K562 (cell line): Measurements from ENCODE around the gene QARS1. TPM values are rescaled to one million over a fixed set of nuclear protein-coding genes. Genes with fewer than 3 reads are reported as not detected.

Source experiments
- ATAC-seq: fragments of 200-7000 bp; cut with Tn5 transposase; 3 replicates; pipeline ENCODE4 v1.9.1; 2020; ENCODE audit warnings: moderate library complexity
- BruUV-seq: library from RNA; stranded (reverse); fragments of 400-500 nt; replicated peaks from 2 replicates; lab custom pipeline; 2021; lab: Mats Ljungman, UMichigan
- CTCF ChIA-PET: fragments of 300-600 bp; formaldehyde crosslinking; extraction: SDS; loops from one replicate; lab custom pipeline; 2021; ENCODE audit warnings: low intra/inter-chr PET ratio; lab: Yijun Ruan, JAX
- POLR2A ChIA-PET: fragments of 300-600, 350-650 bp; sonication (Branson Sonifier 250); formaldehyde crosslinking; extraction: SDS; loops from one replicate; lab custom pipeline; 2021; ENCODE audit warnings: antibody characterized with exemption, inconsistent platforms; lab: Yijun Ruan, JAX
- DNase-seq, 4 experiments: peaks; one replicate each; pipeline versions ENCODE4 v3.0.0 to v3.0.0-alpha.2; 2011 to 2018; ENCODE audit warnings: low spot score in 3 of 4, mixed read lengths in 3 of 4; ENCODE audit errors: extremely low read depth in 1 of 4
- FAIRE-seq: peaks from 2 replicates; lab custom pipeline; 2011; peaks lifted over from hg19 to GRCh38; lab: Jason Lieb, UNC
- H2AFZ ChIP-seq: 2 replicates; pipeline ENCODE4 v1.6.0; 2011; ENCODE audit warnings: low read depth, low read length, control low read depth, inconsistent platforms
- H3K27ac ChIP-seq: fragments of 200-600 bp; 3 replicates; pipeline ENCODE4 v1.8.0; 2011; ENCODE audit warnings: low read depth, mild to moderate bottlenecking, control low read depth, inconsistent platforms, low read length, moderate library complexity, mixed read lengths; ENCODE audit errors: extremely low read depth
- H3K27me3 ChIP-seq, 2 experiments: fragments of 300-600 bp in 1 of 2; 2 replicates in 1 of 2; 3 replicates in 1 of 2; pipeline versions ENCODE4 v1.6.0 to v1.8.0; 2011; ENCODE audit warnings: inconsistent platforms in 2 of 2, low read length in 2 of 2, mild to moderate bottlenecking in 1 of 2, mixed read lengths in 1 of 2, moderate library complexity in 1 of 2; ENCODE audit not compliant: control insufficient read depth in 2 of 2, insufficient read depth in 2 of 2
- H3K36me3 ChIP-seq: fragments of 300-600 bp; 3 replicates; pipeline ENCODE4 v1.8.0; 2011; ENCODE audit warnings: mild to moderate bottlenecking, low read length, inconsistent platforms; ENCODE audit not compliant: control insufficient read depth, insufficient read depth
- H3K4me1 ChIP-seq, 2 experiments: fragments of 200-600 bp in 1 of 2; replicated peaks in 1 of 2; 2 replicates in 1 of 2; 3 replicates in 1 of 2; pipeline versions ENCODE4 v1.5.1 to v1.8.0; 2011; ENCODE audit warnings: inconsistent platforms in 2 of 2, low read length in 2 of 2, mild to moderate bottlenecking in 1 of 2, mixed read lengths in 1 of 2, moderate library complexity in 1 of 2; ENCODE audit not compliant: control insufficient read depth in 2 of 2, insufficient read depth in 2 of 2
- H3K4me2 ChIP-seq: 2 replicates; pipeline ENCODE4 v1.6.1; 2011; ENCODE audit warnings: low read length, control low read depth, inconsistent platforms, mixed read lengths; ENCODE audit not compliant: insufficient read depth
- H3K4me3 ChIP-seq: fragments of 200-600 bp; sonication (generic), shearing (Covaris generic); 2 replicates; pipeline ENCODE4 v1.5.1; 2016; ENCODE audit warnings: control low read depth, inconsistent platforms
- H3K79me2 ChIP-seq: fragments of 200-600 bp; 3 replicates; pipeline ENCODE4 v1.8.0; 2011; ENCODE audit warnings: low read length, inconsistent platforms; ENCODE audit not compliant: control insufficient read depth, insufficient read depth
- H3K9ac ChIP-seq, 2 experiments: 2 replicates each; pipeline versions ENCODE4 v1.6.0 to v1.6.1; 2011; ENCODE audit warnings: low read depth in 2 of 2, low read length in 2 of 2, control low read depth in 1 of 2, inconsistent platforms in 1 of 2, mild to moderate bottlenecking in 1 of 2, mixed read lengths in 1 of 2; ENCODE audit not compliant: insufficient read depth in 1 of 2
- H3K9me1 ChIP-seq: one replicate; pipeline ENCODE4 v1.6.0; 2011; ENCODE audit warnings: inconsistent platforms, mild to moderate bottlenecking, low read length, moderate library complexity; ENCODE audit not compliant: control insufficient read depth, insufficient read depth
- H3K9me3 ChIP-seq: replicated peaks from 2 replicates; pipeline ENCODE4 v1.5.1; 2011; ENCODE audit warnings: low read depth, low read length, inconsistent platforms; ENCODE audit not compliant: control insufficient read depth, insufficient read depth
- H4K20me1 ChIP-seq: replicated peaks from 2 replicates; pipeline ENCODE4 v1.6.1; 2011; ENCODE audit warnings: low read length, inconsistent platforms, mixed read lengths; ENCODE audit not compliant: control insufficient read depth, insufficient read depth
- BHLHE40 ChIP-seq: IDR thresholded peaks from 2 replicates; pipeline ENCODE4 v1.6.1; 2011; ENCODE audit warnings: low read length, improper control_type of control experiment
- ELF2 ChIP-seq: fragments of 250-450 bp; sonication (Bioruptor Pico); IDR thresholded peaks from 2 replicates; pipeline ENCODE4 v1.5.0; 2021; ENCODE audit warnings: mild to moderate bottlenecking
- EP300 ChIP-seq: IDR thresholded peaks from 2 replicates; pipeline ENCODE4 v1.6.1; 2012; ENCODE audit warnings: low read length, improper control_type of control experiment
- EP400 ChIP-seq: fragments of 450-650 bp; IDR thresholded peaks from 2 replicates; pipeline ENCODE4 v1.6.1; 2017; ENCODE audit warnings: antibody characterized with exemption, mild to moderate bottlenecking, moderate library complexity
- KLF16 ChIP-seq: IDR thresholded peaks from 2 replicates; pipeline ENCODE4 v1.6.1; 2016; ENCODE audit warnings: antibody characterized with exemption
- MGA ChIP-seq: fragments of 450-650 bp; IDR thresholded peaks from 2 replicates; pipeline ENCODE4 v1.6.1; 2016; ENCODE audit warnings: mild to moderate bottlenecking, moderate library complexity
- MTA3 ChIP-seq: fragments of 450-650 bp; formaldehyde crosslinking; IDR thresholded peaks from 2 replicates; pipeline ENCODE4 v1.6.1; 2017; ENCODE audit warnings: mild to moderate bottlenecking, borderline replicate concordance
- SMAD2 ChIP-seq: fragments of 150-350 bp; IDR thresholded peaks from 2 replicates; pipeline ENCODE4 v1.6.1; 2014; ENCODE audit warnings: low read depth, mild to moderate bottlenecking, low read length
- SMARCA5 ChIP-seq: fragments of 450-650 bp; IDR thresholded peaks from 2 replicates; pipeline ENCODE4 v1.6.1; 2016
- ZC3H8 ChIP-seq: fragments of 450-650 bp; IDR thresholded peaks from 2 replicates; pipeline ENCODE4 v1.6.1; 2017
- WGBS: fragments of 100-300 bp; shearing (Covaris generic); methylation state at CpG from one replicate; pipeline ENCODE4 v1.1.6; 2016; ENCODE audit warnings: low coverage, mixed read lengths; ENCODE audit not compliant: insufficient coverage; ENCODE audit errors: missing lambda C conversion rate; 5-methylcytosine and 5-hydroxymethylcytosine counted together
- in situ Hi-C: fragments of 300-500 bp; cut with MboI; formaldehyde crosslinking; loops from 4 replicates; pipeline ENCODE4 v1.15.0; 2018; ENCODE audit warnings: inconsistent platforms, mixed read lengths
- intact Hi-C: fragments of 100-400 bp; cut with micrococcal nuclease; formaldehyde crosslinking; loops from 2 replicates; pipeline ENCODE4 v1.14.2; 2022
- polyA plus RNA-seq, 8 experiments: library from polyadenylated mRNA; depleted of rRNA in 4 of 8; stranded (reverse) in 5 of 8; unstranded in 3 of 8; fragments of >200 nt; fragmentation: Nextera tagmentation in 2 of 8; fragmentation: Illumina TruSeq in 1 of 8; extraction: Ambion mirVana in 2 of 8; extraction: Trizol in 1 of 8; gene quantifications; 2 replicates each; pipeline versions ENCODE4 v1.2.1 to v1.2.3, GENCODE V29; 2011 to 2014; ENCODE audit warnings: inconsistent platforms in 1 of 8, missing spikeins in 1 of 8
- total RNA-seq, 7 experiments: library from RNA; depleted of rRNA in 6 of 7; stranded (reverse); fragments of >200 nt in 6 of 7; fragmentation: Illumina TruSeq in 2 of 7; extraction: Trizol in 2 of 7; gene quantifications; 2 replicates each; pipeline versions ENCODE4 v1.2.1 to v1.2.3, GENCODE V29; 2011 to 2021; ENCODE audit warnings: low replicate concordance in 1 of 7

The QARS1 gene
- total and polyA plus RNA-seq, 9 of the 15 experiments (the other 6 are each of a cell fraction or from before 2014, with no cell fraction given): 148 to 310 (median 273) TPM

GRCh38 chr3:49110780-49111179 is 6.2 kb upstream of the QARS1 start:
- CTCF ChIA-PET: no interaction called here
- peaks cover 82% of the 10 kb centered on the region; the same call in 2 of the 3 replicates for H3K36me3 ChIP-seq
- no TSS peak for BruUV-seq

More at GRCh38 chr3:49110780-49111179, 6.2 kb upstream of the QARS1 start:
- no peak overlapping the region for H3K4me2 ChIP-seq
- no peaks in the 10 kb centered on the region for H3K9me3 ChIP-seq
- POLR2A ChIA-PET: interaction anchor here (1.1 kb wide), 1 partner anchor 15 kb away, joined by 3 read pairs; no protein-coding TSS in a partner anchor
- TF ChIP-seq MTA3 (no peak), SMAD2 (no peak), ZC3H8 (no peak), BHLHE40 (no peak), ELF2 (CRISPR knock-in tag) (no peak), SMARCA5 (no peak), MGA (no peak), EP300 (no peak), EP400 (no peak), KLF16 (no peak)
- TF ChIP-seq, all 486 proteins: peak for 0
- H3K27me3 ChIP-seq: no peaks in the 10 kb centered on the region
- H3K4me3 ChIP-seq: no peak overlapping the region
- intact Hi-C loops (no loop called here), in situ Hi-C loops (no loop called here)
- H3K4me1 ChIP-seq: peaks cover 0 to 3% of the 10 kb centered on the region in 2 experiments; a peak in 2 of 5 replicates
- FAIRE-seq (no peak), DNase-seq (no peak), ATAC-seq (no peak)
- 0 out of 3 replicates have a peak, but pooled peaks cover 1% of the 10 kb centered on the region for H3K79me2 ChIP-seq
- H3K9ac ChIP-seq: no peak overlapping the region; a peak in 1 of 4 replicates
- 83% methylated on average over 4 of the region's 13 CpGs for WGBS
- H3K9me1 ChIP-seq: no peaks in the 10 kb centered on the region
- H3K27ac ChIP-seq: no peak overlapping the region
- H4K20me1 ChIP-seq: no peaks in the 10 kb centered on the region
- no peak overlapping the region for H2AFZ ChIP-seq
